ENCODE results near the gene JARID2. TPM values are rescaled to one million over a fixed set of nuclear protein-coding genes. Genes with fewer than 3 reads are reported as not detected.

The JARID2 gene
- total RNA-seq, 1 experiment from 2014 or later, result 23.6 TPM

DNA sequence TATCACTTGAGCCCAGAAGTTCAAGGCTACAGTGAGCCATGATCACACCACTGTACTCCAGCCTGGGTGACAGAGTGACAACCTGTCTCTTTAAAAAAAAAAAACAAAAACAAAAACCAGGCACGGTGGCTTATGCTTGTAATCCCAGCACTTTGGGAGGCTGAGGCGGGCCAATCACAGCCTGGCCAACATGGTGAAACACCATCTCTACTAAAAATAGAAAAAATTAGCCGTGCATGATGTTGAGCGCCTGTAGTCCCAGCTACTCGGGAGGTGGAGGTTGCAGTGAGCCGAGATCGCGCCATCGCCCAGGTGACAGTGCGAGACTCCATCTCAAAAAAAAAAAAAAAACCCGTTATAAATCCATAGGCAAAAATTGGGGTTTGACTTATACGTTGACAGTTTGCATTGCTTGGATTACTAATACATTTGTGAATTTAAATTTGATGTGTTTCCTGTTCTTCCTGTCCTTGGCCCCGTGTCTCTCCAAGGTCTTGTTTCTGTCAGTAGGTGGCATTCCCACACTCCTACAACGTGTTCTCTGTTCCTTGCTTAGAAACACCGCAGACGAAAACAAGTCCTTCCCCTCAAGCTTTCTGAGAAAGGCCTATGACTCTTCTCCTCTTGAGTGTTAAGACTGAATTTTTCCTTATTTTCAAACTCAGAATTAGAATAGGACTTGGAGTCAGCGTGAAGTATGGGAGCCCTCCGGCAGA, 269.9 kb downstream of the JARID2 start:
- H3K79me2 ChIP-seq (ENCODE audit: insufficient read depth, low read length), result no peaks in the 10 kb centered on the region
- ChIA-PET CTCF (no interaction called here), POLR2A (no interaction called here), RAD21 (ENCODE audit: low non-redundant PET in 1 of 2, low total read pairs in 2 of 2, uncharacterized antibody in 2 of 2, unreplicated experiment in 2 of 2) (no interaction called here)
- H3K27ac ChIP-seq (ENCODE audit: low read depth, low read length), result no peak overlapping the region
- ATAC-seq (no peak), DNase-seq (ENCODE audit: low read depth, low spot score) (no peak)
- H3K4me2 ChIP-seq (ENCODE audit: low read length), result no peak overlapping the region
- TF ChIP-seq, protein P1, sequence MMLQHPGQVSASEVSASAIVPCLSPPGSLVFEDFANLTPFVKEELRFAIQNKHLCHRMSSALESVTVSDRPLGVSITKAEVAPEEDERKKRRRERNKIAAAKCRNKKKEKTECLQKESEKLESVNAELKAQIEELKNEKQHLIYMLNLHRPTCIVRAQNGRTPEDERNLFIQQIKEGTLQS (IDR thresholded peaks at IDR 0.05), result no peak
- TF ChIP-seq ELF1 (IDR thresholded peaks at IDR 0.05; ENCODE audit: borderline replicate concordance, low read depth), result no peak
- TF ChIP-seq, protein P2, sequence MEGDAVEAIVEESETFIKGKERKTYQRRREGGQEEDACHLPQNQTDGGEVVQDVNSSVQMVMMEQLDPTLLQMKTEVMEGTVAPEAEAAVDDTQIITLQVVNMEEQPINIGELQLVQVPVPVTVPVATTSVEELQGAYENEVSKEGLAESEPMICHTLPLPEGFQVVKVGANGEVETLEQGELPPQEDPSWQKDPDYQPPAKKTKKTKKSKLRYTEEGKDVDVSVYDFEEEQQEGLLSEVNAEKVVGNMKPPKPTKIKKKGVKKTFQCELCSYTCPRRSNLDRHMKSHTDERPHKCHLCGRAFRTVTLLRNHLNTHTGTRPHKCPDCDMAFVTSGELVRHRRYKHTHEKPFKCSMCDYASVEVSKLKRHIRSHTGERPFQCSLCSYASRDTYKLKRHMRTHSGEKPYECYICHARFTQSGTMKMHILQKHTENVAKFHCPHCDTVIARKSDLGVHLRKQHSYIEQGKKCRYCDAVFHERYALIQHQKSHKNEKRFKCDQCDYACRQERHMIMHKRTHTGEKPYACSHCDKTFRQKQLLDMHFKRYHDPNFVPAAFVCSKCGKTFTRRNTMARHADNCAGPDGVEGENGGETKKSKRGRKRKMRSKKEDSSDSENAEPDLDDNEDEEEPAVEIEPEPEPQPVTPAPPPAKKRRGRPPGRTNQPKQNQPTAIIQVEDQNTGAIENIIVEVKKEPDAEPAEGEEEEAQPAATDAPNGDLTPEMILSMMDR (IDR thresholded peaks at IDR 0.05 in 2 of 3, conservative IDR thresholded peaks at IDR 0.05 in 1 of 3; ENCODE audit: borderline replicate concordance in 1 of 3, insufficient read depth in 1 of 3, low read depth in 2 of 3, low read length in 2 of 3), result no peak
- intact Hi-C loops (cut with micrococcal nuclease), result no loop called here
- H3K9me3 ChIP-seq (ENCODE audit: control insufficient read depth in 1 of 2, insufficient read depth in 1 of 2, low read depth in 1 of 2, low read length in 2 of 2), result no peaks in the 10 kb centered on the region
- H3K9ac ChIP-seq (ENCODE audit: low read length), result no peak overlapping the region
- no peak overlapping the region for H2AFZ ChIP-seq (ENCODE audit: low read depth, low read length, poor library complexity, severe bottlenecking)
- no peak overlapping the region for H3K4me3 ChIP-seq (replicated peaks in 1 of 2; ENCODE audit: low read depth in 1 of 2, low read length in 2 of 2)
- no peaks in the 10 kb centered on the region for H3K27me3 ChIP-seq (ENCODE audit: insufficient read depth, low read length)
- H3K36me3 ChIP-seq (ENCODE audit: control insufficient read depth in 1 of 2, insufficient read depth in 2 of 2, low read length in 2 of 2), result peaks cover 0 to 2% of the 10 kb centered on the region in 2 experiments; a peak in 2 of 4 replicates
- no peaks in the 10 kb centered on the region for H3K9me2 ChIP-seq (ENCODE audit: insufficient read depth)
- no peaks in the 10 kb centered on the region for H3K4me1 ChIP-seq (ENCODE audit: control insufficient read depth in 1 of 2, insufficient read depth in 2 of 2, low read length in 2 of 2)
- no TSS peak for BruUV-seq (replicated peaks)
- H4K20me1 ChIP-seq (ENCODE audit: insufficient read depth), result no peaks in the 10 kb centered on the region

DNA sequence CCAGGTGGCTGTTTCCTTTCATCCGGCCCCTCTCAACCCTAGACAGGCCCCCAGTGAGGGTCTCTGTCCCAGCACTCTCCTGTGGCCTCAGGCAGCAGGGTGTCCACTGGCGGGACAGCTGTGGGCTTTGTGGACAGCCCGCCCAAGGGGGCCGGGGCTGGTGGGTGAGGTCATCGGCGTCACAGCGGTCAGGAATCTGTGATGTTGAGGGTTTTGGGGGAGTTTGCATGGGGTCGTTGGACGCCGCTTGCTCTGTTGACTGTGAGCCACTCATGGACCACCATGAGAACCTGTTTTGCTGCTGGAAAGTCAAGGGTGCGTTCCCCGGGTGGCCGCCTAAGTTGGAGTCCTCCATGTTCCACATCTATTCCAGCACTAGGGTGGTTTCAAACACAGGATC, 270.5 kb downstream of the JARID2 start:
- ATAC-seq (no peak), DNase-seq (ENCODE audit: low read depth, low spot score) (no peak)
- CTCF ChIA-PET, result no interaction called here
- BruUV-seq (replicated peaks), result no TSS peak
- TF ChIP-seq ZNF274 (IDR thresholded peaks at IDR 0.05; ENCODE audit: low read depth, low read length), result no peak
- no peak for TF ChIP-seq CEBPB (IDR thresholded peaks at IDR 0.05; ENCODE audit: low read depth)
- H3K4me2 ChIP-seq (ENCODE audit: low read length), result no peak overlapping the region
- H3K27me3 ChIP-seq (ENCODE audit: insufficient read depth, low read length), result no peaks in the 10 kb centered on the region
- H3K79me2 ChIP-seq (ENCODE audit: insufficient read depth, low read length), result no peaks in the 10 kb centered on the region
- no peak overlapping the region for H2AFZ ChIP-seq (ENCODE audit: low read depth, low read length, poor library complexity, severe bottlenecking)
- POLR2A ChIA-PET, result no interaction called here
- H3K9ac ChIP-seq (ENCODE audit: low read length), result no peak overlapping the region
- H3K9me3 ChIP-seq (ENCODE audit: control insufficient read depth in 1 of 2, insufficient read depth in 1 of 2, low read depth in 1 of 2, low read length in 2 of 2), result no peaks in the 10 kb centered on the region
- intact Hi-C loops (cut with micrococcal nuclease), result no loop called here
- no peak overlapping the region for H3K27ac ChIP-seq (ENCODE audit: low read depth, low read length)
- H3K9me2 ChIP-seq (ENCODE audit: insufficient read depth), result no peaks in the 10 kb centered on the region
- peaks cover 0 to 6% of the 10 kb centered on the region in 2 experiments; a peak in 2 of 4 replicates for H3K36me3 ChIP-seq (ENCODE audit: control insufficient read depth in 1 of 2, insufficient read depth in 2 of 2, low read length in 2 of 2)
- H3K4me1 ChIP-seq (ENCODE audit: control insufficient read depth in 1 of 2, insufficient read depth in 2 of 2, low read length in 2 of 2), result no peaks in the 10 kb centered on the region
- H3K4me3 ChIP-seq (replicated peaks in 1 of 2; ENCODE audit: low read depth in 1 of 2, low read length in 2 of 2), result no peak overlapping the region
- RAD21 ChIA-PET (ENCODE audit: low non-redundant PET in 1 of 2, low total read pairs in 2 of 2, uncharacterized antibody in 2 of 2, unreplicated experiment in 2 of 2), result no interaction called here
- H4K20me1 ChIP-seq (ENCODE audit: insufficient read depth), result no peaks in the 10 kb centered on the region
